Activated gamma-delta T cell treated with Interleukin-2 at 50 U/mL for 16 hours (primary cell): Measurements from ENCODE around the gene TMEM209.
"Not testable (repeated sequence)": the region's sequence is repeated elsewhere in the genome, so short reads cannot be mapped to it uniquely, and the experiment has no call there.

Experiments
- DNase-seq: peaks from one replicate; pipeline ENCODE4 v3.0.0-alpha.2; 2020

The TMEM209 gene

GRCh38 chr7:130216750-130217149, 11.5 kb upstream of the TMEM209 start:
- DNase-seq, result no peak

GRCh38 chr7:130216025-130216424, 10.8 kb upstream of the TMEM209 start:
- no peak for DNase-seq

DNA sequence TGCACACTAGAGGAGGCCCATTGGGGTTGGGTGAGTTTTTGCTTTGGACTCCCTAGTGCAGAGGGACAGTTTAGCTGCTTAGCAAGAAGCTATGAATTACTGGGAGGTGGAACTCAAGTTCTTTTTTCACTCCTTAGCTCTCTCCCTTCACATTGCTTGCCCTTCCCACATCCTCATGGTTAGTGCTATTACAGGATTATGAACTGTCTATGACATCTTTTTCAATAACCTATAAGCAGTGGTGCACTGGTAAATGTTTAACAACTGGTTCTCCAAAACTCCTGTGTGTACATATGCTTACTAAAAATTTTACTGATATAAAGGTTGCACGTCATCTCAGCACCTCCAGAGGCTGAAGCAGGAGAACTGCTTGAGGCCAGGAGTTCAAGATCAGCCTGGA, 8.6 kb upstream of the TMEM209 start:
- DNase-seq, result no peak

DNA sequence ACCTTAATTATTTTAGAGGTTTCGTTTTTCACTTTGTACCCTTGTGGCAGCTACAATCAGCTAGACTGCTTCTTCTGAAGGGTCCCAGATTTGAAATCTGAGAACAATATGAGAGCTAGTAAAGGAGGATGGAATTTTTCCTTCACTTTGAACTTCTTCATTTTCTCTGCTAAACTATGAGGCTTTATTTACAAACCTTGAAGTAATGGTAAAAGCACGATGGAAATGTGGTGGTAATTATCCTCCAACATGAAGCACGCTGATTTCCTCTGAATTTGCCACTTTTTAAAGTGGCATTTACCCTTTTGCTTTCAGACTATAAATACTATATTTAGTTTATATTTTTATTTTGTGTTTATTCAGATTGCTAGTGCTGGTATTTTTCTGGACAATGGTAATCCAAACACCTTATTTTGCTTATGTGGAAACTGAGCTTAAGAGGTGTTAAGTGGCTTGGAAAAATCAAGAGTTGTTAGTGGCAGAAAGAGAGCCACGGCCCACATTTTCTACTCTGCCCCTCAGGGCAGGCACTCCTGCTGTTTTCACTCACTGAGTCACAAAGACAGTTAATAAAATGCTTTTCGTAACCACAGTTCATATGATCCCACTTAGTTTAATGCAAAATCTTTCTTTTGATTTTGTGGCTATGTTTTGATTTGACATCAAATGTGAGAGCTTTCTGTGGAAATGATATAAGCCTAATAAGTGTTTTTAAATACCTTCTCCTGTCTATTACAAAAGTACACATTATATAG, 5.2 kb upstream of the TMEM209 start:
- DNase-seq, result no peak

- no peak for DNase-seq
These were observed 3.3 kb upstream of the TMEM209 start for GRCh38 chr7:130208516-130208915.

GRCh38 chr7:130207642-130208041, 2.4 kb upstream of the TMEM209 start, which contains the start of gene SSMEM1:
TSS of gene SSMEM1 (plus strand) at chr7:130207860. CDS start at chr7:130207911, 51 bp downstream.
- no peak for DNase-seq

- DNase-seq, result no peak
These were observed 1.8 kb upstream of the TMEM209 start for GRCh38 chr7:130207033-130207432.

DNA sequence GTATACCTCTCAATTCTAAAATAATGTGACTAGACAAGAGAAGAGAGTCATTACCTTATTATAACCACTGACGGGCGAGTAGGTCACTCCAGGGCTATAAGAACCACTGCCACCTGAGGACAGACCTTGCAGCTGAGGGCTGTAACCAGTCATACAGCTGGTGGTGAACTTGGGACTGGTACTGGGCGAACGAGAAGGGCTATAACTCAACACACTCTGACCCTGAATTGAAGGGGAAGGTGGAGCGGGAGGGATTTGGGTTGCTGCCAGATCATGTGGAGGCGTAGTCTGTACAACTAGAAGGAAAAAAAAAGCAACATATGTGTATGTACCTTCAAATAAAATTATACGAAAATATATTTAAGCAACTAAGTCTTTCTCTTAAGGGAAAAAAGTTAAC, 3.4 kb downstream of the TMEM209 start:
- no peak for DNase-seq

DNA sequence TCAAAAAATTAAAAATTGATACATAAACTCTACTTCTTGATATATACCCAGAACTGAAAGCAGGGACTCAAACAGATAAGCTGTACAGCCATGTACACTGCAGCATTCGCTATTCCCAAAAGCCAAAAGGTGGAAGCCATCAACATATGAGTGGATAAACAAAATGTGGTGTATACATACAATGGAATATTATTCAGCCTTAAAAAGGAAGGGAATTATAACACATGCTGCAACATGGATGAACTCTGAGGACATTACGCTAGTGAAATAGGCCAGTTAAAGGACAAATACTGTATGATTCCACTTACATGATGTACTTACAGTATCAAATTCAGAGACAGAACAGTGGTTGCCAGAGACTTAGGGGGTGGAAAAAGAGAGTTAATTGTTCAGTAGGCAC, 8.1 kb downstream of the TMEM209 start:
- no peak for DNase-seq

GRCh38 chr7:130196476-130196875, 8.7 kb downstream of the TMEM209 start:
- DNase-seq, result no peak

DNA sequence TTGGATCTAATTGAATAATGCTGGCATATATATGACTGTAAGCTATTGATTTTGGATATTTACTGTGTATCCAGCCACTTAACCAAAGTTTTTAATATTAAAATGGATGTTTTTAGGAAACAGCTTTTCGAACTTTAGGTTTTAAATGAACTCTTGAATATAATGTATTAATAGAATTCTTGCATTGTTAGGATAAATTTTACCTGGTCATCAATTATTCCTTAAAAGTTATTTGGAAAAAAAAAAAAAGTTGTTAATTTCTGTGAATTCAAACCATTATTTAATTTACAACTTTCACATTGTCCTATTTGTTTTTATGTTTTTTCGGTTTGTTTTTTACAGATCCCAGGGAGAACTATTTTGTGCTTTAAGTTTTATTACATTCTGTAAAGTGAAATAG, 9.8 kb downstream of the TMEM209 start:
- DNase-seq, result no peak

DNA sequence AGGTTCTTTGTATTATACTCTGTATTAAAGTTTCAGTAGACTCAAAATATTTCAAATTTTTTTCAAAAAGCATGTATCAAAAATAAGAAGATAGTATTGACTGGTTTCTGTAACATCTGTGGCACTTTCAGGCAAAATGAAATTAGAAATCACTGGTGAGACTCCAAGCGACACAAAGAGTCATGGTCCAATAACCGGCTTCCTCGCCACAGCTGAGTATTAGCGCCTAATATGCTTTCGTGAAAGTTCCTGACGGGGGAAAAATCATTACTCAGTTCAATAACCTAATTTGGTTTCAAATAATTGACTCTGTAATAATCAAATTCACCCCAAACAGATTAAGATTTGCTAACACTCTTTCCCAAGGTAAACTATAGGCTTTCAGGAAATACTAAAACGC, 13.4 kb downstream of the TMEM209 start:
- no peak for DNase-seq

DNA sequence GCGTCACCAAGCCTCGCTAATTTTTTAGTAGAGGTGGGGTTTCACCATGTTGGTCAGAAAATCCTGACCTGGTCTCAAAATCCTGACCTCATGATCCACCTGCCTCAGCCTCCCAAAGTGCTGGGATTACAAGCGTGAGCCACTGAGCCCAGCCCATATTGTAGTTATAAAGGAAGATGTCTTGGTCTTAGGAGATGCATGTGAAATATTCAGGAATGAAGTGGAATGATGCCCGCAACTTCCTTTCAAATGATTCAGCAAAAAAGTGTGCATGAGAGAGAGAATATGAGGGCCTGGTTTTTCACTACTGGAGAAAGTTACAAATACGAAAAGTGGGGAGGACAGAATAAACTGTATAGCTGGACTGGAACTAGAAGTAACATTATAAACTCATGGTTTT, 15.9 kb downstream of the TMEM209 start:
- no peak for DNase-seq

GRCh38 chr7:130187360-130187759, 17.8 kb downstream of the TMEM209 start:
- no peak for DNase-seq

GRCh38 chr7:130184349-130184748, 20.9 kb downstream of the TMEM209 start:
- DNase-seq, result not testable (repeated sequence)

GRCh38 chr7:130182990-130183389, 22.2 kb downstream of the TMEM209 start:
- DNase-seq, result no peak

GRCh38 chr7:130181263-130181605, 24.0 kb downstream of the TMEM209 start:
- DNase-seq, result no peak

DNA sequence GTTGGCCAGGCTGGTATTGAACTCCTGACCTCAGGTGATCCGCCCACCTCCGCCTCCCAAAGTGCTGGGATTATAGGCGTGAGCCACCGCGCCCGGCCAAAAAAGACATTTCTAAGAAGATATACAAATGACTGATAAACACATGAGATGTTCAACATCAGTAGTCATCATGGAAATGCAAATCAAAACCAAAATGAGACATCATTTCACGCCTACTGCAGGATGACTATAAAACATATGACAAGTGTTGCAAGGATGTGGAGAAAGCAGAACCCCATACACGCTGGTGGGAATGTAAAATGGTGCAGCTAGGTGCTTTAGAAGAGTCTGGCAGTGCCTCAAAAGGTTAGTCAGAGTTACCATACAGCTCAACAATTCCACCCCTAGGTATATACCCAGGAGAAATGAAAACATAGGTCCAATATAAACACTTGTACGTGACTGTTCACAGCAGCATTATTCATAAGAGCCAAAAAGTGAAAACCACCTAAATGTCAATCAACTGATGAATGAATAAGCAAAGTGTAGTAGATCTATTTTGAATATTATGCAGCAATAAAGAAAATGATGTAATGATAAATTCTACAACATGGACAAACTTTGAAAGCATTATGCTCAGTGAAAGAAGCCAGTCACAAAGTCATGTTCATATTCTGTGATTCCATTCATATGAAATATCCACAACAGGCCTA, 24.5 kb downstream of the TMEM209 start:
- no peak for DNase-seq

GRCh38 chr7:130179631-130180030, 25.6 kb downstream of the TMEM209 start:
- no peak for DNase-seq

GRCh38 chr7:130178251-130178650, 27.0 kb downstream of the TMEM209 start:
- no peak for DNase-seq

DNA sequence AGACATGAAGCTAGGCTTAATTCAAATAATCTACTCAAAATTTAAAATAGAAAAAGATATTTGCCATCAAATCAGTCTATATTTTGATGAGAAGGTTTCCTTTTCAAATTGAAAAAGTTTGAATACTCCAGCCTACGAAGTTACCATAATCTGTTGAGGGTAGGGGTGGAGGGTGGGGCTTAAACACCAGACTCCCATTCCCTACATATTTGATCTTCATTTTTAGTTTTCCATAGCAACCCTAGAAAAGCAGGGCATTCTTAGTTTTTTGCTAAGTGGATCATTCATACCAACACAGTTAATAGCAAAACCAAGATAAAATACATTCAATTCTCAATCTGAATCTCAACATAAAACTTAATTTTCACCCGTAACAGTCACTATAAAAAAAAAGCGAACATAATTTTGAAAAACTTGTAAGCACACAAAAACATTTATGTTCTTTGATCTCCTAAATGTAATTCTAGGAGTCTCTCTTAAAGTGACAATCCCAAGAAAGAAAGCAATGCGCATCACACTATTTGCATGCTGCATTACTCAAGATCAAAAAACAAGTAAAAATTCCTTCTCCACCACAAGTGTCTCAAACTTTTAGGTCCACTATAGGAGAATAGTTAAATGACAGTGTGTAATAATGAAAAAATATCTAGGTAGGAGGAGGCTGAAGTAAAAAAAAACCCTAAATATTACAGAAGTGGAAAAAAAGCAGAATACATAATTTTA, 30.8 kb downstream of the TMEM209 start:
- no peak for DNase-seq

DNA sequence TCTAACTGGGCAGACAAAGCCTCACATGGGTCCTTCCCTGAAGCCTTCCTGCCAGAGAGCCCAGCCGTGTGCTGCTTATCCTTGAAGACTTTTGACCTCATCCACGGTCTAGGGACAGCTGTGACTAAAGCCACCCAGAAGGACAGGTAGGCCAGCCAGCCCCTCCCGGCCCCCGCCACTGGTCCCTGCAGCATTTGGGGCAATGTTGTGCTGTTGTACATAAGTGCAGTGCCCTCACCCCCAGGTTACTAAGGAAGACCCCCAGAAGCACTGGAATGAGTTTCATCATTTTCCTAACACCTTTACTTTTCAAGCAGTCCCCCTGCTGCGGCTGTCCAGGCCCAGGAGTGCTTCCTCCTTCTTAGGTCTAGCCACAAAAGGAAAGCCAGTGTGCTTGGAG, 43.0 kb downstream of the TMEM209 start:
- DNase-seq, result no peak

GRCh38 chr7:130160455-130160854, 44.8 kb downstream of the TMEM209 start:
- DNase-seq, result no peak

DNA sequence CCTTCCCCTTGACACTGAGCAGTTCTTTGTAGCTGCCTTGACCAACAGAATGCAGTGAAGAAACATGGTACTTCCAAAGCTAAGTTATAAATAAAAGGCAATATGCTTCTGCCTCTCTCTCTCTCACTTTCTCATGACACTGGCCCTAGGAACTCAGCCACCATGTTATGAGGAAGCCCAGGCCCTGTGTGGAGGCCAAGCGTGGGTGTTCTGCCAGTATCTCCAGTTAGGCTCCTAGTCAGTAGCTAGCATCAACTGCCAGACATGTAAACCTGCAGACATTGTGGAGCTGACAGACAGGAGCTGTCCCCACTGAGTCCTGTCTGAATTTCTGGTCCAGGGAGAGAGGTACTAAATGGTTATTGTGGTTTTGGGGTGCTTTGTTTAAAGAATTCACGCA, 45.2 kb downstream of the TMEM209 start:
- DNase-seq, result no peak
